CD4-positive, alpha-beta T cell treated with Interleukin-4 for 1 hour (primary cell): ENCODE measurements around the gene TTC27.
"Not testable (repeated sequence)": the region's sequence is repeated elsewhere in the genome, so short reads cannot be mapped to it uniquely, and the experiment has no call there.

Experiments used
- DNase-seq, 2 donors: peaks; one replicate each; pipeline ENCODE4 v3.0.0-alpha.2; 2020 to 2022

Gene TTC27

GRCh38 chr2:32627814-32628579 lies at the start of gene TTC27:
TTC27 (plus strand) TSS chr2:32628050; CDS start chr2:32628293, 243 bp downstream.
- peak; percentile 94 to 95 for DNase-seq

GRCh38 chr2:32591669-32592463 lies 36.0 kb upstream of the TTC27 start:
- DNase-seq: peak in 1 of 2 donors; percentile 22

DNA sequence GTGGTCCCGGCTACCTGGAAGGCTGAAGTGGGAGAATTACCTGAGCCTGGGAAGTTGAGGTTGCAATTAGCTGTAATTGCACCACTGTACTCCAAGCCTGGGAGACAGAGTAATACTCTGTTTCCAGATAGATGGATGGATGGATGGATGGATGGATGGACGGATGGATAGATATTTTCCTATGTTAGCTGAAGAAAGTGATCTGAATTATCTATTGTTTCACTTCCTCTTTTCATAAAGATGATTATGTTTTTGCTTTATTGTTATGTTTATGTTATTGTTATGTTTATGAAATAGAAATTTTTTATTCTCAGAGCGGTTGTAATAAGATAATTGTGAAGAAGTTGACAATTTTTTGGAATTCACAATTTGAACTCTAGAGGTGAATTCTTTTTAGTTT lies 33.3 kb upstream of the TTC27 start:
- no peak for DNase-seq

DNA sequence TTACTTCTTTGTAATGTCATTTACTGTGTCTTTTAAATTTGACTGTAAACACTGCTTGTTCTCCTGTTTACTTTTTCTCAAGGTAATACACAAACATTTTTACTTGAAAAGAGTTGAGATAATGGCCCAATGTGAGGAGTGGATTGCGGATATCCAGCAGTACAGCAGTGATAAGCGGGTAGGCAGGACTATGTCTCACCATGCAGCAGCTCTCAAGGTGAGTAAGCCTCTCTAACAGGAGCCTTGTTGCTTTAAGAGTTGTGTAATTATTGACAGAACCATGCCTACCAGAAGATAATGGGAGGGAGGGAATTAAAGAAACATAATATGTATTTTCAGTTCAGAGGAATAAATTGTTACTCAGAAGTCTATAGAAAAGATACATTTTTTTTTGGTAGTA lies 16.5 kb upstream of the TTC27 start:
- DNase-seq: no peak

DNA sequence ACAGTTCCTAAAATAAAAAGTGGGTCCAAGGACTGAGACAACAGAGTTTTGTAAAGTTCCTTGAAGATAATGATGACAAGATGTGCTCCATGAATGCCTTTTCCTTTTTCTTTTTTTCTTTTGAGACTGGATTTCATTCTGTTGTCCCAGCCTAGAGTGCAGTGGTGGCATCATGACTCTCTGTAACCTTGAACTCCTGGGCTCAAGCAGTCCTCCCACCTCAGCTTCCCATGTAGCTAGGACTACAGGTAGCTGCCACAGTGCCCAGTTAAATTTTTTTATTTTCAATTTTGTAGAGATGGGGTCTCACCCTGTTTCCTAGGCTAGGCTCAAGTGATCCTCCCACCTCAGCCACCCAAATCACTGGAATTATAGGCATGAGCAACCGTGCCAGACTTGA lies 16.1 kb upstream of the TTC27 start:
- DNase-seq: no peak

DNA sequence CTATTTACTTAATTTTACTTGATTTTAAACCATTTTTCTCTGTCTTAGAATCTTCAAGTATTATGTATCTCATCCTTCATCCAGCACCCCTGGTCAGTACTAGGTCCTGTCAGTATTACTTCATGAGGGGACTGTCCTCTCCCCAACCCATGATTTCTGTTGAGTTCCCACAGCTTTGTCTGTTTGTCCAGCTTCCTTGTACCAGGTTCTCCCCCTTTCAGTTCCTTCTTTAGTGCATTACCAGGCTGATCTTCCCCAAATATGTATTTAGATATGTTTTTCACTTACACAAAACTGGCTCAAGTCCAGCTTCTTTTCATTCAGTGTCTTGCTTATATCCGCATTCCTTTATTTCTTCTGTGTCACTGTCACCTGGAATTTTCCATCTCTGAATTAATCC lies 13.8 kb upstream of the TTC27 start:
- DNase-seq: no peak

DNA sequence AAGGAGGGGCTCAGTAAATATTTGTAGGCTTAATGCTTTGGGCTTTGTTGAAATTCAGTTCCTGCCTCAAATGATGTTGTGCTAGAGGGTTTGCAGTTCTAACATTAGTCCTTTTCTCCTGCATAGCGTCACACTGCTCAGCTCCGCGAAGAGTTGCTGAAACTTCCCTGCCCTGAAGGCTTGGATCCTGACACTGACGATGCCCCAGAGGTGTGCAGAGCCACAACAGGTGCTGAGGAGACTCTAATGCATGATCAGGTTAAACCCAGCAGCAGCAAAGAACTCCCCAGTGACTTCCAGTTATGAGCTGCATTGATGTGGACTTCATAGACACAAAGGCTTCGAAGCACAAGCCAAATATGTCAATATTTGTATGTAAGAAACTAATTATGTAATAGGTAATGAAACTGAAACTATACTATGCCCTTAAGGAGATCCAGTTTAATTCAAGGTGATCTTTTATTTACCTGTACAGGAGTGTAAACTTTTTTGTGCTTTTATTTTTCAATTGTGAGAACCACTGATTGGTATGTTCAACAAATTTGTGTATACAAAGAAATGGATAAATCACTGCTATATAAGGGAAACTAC lies 10.2 kb upstream of the TTC27 start:
- DNase-seq: no peak

- no peak for DNase-seq
Observed at GRCh38 chr2:32622570-32623310, 5.1 kb upstream of the TTC27 start.

GRCh38 chr2:32623311-32623706 lies 4.5 kb upstream of the TTC27 start:
- no peak for DNase-seq

GRCh38 chr2:32624812-32625211 lies 3.0 kb upstream of the TTC27 start:
- DNase-seq: no peak

DNA sequence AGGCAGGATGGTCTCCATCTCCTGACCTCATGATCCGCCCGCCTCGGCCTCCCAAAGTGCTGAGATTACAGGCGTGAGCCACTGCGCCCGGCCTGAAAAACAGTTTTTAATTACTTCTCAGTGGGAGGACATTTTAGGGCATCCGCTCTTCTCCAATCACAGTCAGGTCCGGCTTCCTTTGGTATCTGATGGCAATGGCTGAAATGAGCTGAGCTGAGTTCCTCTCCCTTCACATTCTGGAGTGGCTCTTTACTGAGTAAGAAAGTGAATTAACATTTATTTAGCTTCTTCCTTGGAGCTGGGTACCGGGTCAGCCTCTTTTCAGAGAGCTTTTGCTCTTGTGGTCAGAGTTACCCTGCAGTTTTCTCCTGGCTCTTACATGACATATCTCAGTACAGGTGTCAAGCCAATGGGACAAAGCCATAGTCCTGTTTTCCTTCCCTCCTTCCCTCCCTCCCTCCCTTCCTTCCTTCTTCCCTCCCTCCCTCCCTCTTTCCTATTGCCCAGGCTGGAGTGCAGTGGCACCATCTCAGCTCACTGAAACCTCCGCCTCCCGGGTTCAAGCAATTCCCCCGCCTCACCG lies 1.1 kb upstream of the TTC27 start:
- DNase-seq: no peak

GRCh38 chr2:32627441-32627813 lies 423 bp upstream of the TTC27 start:
- no peak for DNase-seq

- DNase-seq: no peak
Observed at GRCh38 chr2:32632089-32632488, 4.2 kb downstream of the TTC27 start.

DNA sequence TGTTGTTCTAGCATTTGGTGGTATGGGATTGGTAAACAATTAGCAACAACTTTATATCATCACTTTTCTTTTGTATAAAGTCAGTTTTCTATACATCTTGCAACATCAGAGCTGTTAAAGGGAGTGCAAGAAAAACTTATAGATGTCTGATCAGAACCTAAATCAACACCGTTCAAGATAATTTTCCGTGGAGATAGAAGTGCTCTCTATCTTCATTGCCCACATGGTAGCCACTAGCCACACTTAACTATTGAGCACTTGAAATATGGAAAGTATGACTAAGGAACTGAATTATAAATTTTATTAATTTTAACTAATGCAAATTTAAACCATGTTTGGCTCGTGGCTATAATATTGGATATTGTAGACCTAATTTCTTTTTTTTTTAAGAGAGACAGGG lies 5.2 kb downstream of the TTC27 start:
- no peak for DNase-seq

DNA sequence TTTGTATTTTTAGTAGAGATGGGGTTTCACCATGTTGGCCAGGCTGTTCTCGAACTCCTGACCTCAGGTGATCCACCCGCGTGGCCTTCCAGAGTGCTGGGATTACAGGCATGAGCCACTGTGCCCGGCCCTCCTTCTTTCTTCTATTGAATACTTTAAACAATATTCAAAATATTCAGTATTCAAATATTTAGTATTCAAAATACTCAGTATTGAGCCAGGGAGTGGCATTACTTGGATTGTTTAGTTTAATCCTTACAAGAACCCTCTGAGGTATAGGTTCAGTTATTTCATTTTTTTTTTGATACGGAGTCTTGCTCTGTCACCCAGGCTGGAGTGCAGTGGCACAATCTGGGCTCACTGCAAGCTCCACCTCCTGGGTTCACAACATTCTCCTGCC lies 10.7 kb downstream of the TTC27 start:
- not testable (repeated sequence) for DNase-seq

- no peak for DNase-seq
Observed at GRCh38 chr2:32641180-32641579, 13.3 kb downstream of the TTC27 start.

- no peak for DNase-seq
Observed at GRCh38 chr2:32647180-32647651, 19.4 kb downstream of the TTC27 start.

GRCh38 chr2:32652555-32653209 lies 24.8 kb downstream of the TTC27 start:
- no peak for DNase-seq

DNA sequence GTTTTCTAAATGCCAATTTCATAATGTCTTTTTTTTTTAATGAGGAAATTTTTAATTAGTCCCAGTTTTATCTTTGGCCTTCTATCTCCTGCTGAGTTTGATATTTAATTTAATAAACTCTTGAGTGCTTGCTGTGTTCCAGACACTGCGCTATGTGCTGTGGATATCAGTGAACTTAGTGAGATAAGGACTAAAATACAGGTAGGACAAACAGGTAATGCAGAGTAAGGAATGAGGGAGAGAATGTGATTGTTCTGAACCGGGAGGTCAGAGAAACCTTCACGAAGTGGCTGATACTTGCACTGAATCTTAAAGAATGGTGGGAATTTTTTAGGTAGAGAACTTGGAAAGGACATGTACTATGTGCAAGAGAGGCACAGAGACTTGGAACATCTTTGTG lies 28.2 kb downstream of the TTC27 start:
- DNase-seq: no peak

GRCh38 chr2:32663864-32664263 lies 36.0 kb downstream of the TTC27 start:
- no peak for DNase-seq

GRCh38 chr2:32666704-32667103 lies 38.9 kb downstream of the TTC27 start:
- DNase-seq: no peak

DNA sequence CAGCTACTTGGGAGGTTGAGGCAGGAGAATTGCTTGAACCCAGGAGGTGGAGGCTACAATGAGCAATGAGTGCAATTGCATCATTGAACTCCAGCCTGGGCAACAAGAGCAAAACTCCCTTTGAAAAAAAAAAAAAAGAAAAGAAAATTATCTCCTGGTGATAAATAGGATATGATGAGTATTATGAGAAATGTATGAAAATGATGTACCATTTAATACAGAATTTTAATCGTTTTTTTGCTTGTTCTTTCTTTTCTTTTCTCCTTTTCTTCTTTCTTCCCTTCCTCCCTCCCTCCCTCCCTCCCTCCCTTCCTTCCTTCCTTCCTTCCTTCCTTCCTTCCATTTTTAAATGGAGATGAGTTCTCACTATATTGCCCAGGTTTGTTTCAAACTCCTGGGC lies 40.4 kb downstream of the TTC27 start:
- no peak for DNase-seq
